ENCODE measurements around the gene TSPAN11.

TSPAN11 gene

GRCh38 chr12:31007153-31007495, 80.6 kb downstream of the TSPAN11 start:
- H3K27ac ChIP-seq: no peak overlapping the region
- TF ChIP-seq ZFX (IDR thresholded peaks at IDR 0.05; ENCODE audit: borderline replicate concordance): no peak
- no peak for TF ChIP-seq CTCF (IDR thresholded peaks at IDR 0.05)

- no peak for TF ChIP-seq CTCF (IDR thresholded peaks at IDR 0.05)
- no peak for TF ChIP-seq ZFX (IDR thresholded peaks at IDR 0.05; ENCODE audit: borderline replicate concordance)
- no peak overlapping the region for H3K27ac ChIP-seq
Observed at GRCh38 chr12:31007636-31008175, 81.2 kb downstream of the TSPAN11 start.

- no peak overlapping the region for H3K27ac ChIP-seq
- TF ChIP-seq CTCF (IDR thresholded peaks at IDR 0.05): no peak
- TF ChIP-seq ZFX (IDR thresholded peaks at IDR 0.05; ENCODE audit: borderline replicate concordance): no peak
Observed at GRCh38 chr12:31008241-31008761, 81.8 kb downstream of the TSPAN11 start.

- TF ChIP-seq ZFX (IDR thresholded peaks at IDR 0.05; ENCODE audit: borderline replicate concordance) (no peak), CTCF (IDR thresholded peaks at IDR 0.05) (no peak)
- no peak overlapping the region for H3K27ac ChIP-seq
Observed at GRCh38 chr12:31008961-31009840, 82.7 kb downstream of the TSPAN11 start.

- TF ChIP-seq ZFX (IDR thresholded peaks at IDR 0.05; ENCODE audit: borderline replicate concordance): no peak
- no peak for TF ChIP-seq CTCF (IDR thresholded peaks at IDR 0.05)
- H3K27ac ChIP-seq: no peak overlapping the region
Observed at GRCh38 chr12:31009976-31010375, 83.4 kb downstream of the TSPAN11 start.

GRCh38 chr12:31011336-31011735, 84.8 kb downstream of the TSPAN11 start:
- TF ChIP-seq ZFX (IDR thresholded peaks at IDR 0.05; ENCODE audit: borderline replicate concordance): no peak
- TF ChIP-seq CTCF (IDR thresholded peaks at IDR 0.05): no peak
- H3K27ac ChIP-seq: no peak overlapping the region

All from 22Rv1 (cell line).